BJ (cell line): ENCODE measurements around the gene ST7. TPM values are rescaled to one million over a fixed set of nuclear protein-coding genes. Genes with fewer than 3 reads are reported as not detected.

Source experiments
- CTCF ChIA-PET: fragments of 350-600 bp; formaldehyde crosslinking; extraction: SDS; loops from one replicate; lab custom pipeline; 2021; ENCODE audit warnings: antibody characterized with exemption, inconsistent platforms; lab: Yijun Ruan, JAX
- POLR2A ChIA-PET: fragments of 300-600 bp; sonication (Branson Sonifier 250); formaldehyde crosslinking; extraction: SDS; loops from one replicate; lab custom pipeline; 2021; ENCODE audit warnings: antibody characterized with exemption; lab: Charles Lee
- DNase-seq: peaks from one replicate; pipeline ENCODE4 v3.0.0-alpha.2; 2011; ENCODE audit warnings: low read depth
- H3K27me3 ChIP-seq: 2 replicates; pipeline ENCODE4 v1.6.0; 2011; ENCODE audit warnings: low read length; ENCODE audit not compliant: control insufficient read depth, insufficient read depth
- H3K36me3 ChIP-seq: 2 replicates; pipeline ENCODE4 v1.5.1; 2011; ENCODE audit warnings: low read length; ENCODE audit not compliant: control insufficient read depth, insufficient read depth
- H3K4me3 ChIP-seq: 2 replicates; pipeline ENCODE4 v1.5.1; 2011; ENCODE audit warnings: low read depth, mild to moderate bottlenecking, control low read depth, low read length
- CTCF ChIP-seq: IDR thresholded peaks from 2 replicates; pipeline ENCODE4 v1.5.1; 2011; ENCODE audit warnings: low read depth, mild to moderate bottlenecking, control low read depth, inconsistent platforms, low read length, moderate library complexity; ENCODE audit not compliant: insufficient read depth
- polyA plus RNA-seq: library from polyadenylated mRNA; depleted of rRNA; stranded (reverse); fragments of >200 nt; gene quantifications from 2 replicates; pipeline ENCODE4 v1.2.3, GENCODE V29; 2011

Gene ST7
- polyA plus RNA-seq, 1 experiment: 16.0 TPM

GRCh38 chr7:117124591-117125220, 171.4 kb downstream of the ST7 start:
- POLR2A ChIA-PET: interaction anchor here (0.7 kb wide), 1 partner anchor 116 kb away, joined by 3 read pairs; no protein-coding TSS in a partner anchor
- H3K27me3 ChIP-seq: no peaks in the 10 kb centered on the region

GRCh38 chr7:117126676-117127075, 173.4 kb downstream of the ST7 start:
- Histone ChIP-seq H3K36me3 (no peaks in the 10 kb centered on the region), H3K4me3 (no peak overlapping the region), H3K27me3 (no peaks in the 10 kb centered on the region)
- TF ChIP-seq CTCF: no peak
- no peak for DNase-seq
- ChIA-PET POLR2A (no interaction called here), CTCF (interaction anchor here (0.9 to 14.6 kb wide), 10 partner anchors 9 to 204 kb away, joined by 3 to 200 read pairs (median 4); no protein-coding TSS in a partner anchor)

More at GRCh38 chr7:117124591-117125220, 171.4 kb downstream of the ST7 start:
- H3K36me3 ChIP-seq: no peaks in the 10 kb centered on the region
- peak; percentile 66 for DNase-seq
- CTCF ChIA-PET: interaction anchor here (0.8 to 14.6 kb wide), 6 partner anchors 36 to 196 kb away, joined by 3 to 200 read pairs (median 4); no protein-coding TSS in a partner anchor
- TF ChIP-seq CTCF: no peak
- H3K4me3 ChIP-seq: no peak overlapping the region

GRCh38 chr7:117127585-117128168, 174.4 kb downstream of the ST7 start:
- Histone ChIP-seq H3K36me3 (no peaks in the 10 kb centered on the region), H3K27me3 (no peaks in the 10 kb centered on the region), H3K4me3 (no peak overlapping the region)
- CTCF ChIA-PET: interaction anchor here (0.6 to 6.8 kb wide), 26 partner anchors 9 to 918 kb away, joined by 3 to 60 read pairs (median 4); partner anchors contain the start of genes ST7 and TES
- POLR2A ChIA-PET: no interaction called here
- peak; percentile 70 for TF ChIP-seq CTCF
- peak; percentile 11 for DNase-seq

- ChIA-PET POLR2A (no interaction called here), CTCF (interaction anchor here (0.7 to 2.1 kb wide), 8 partner anchors 9 to 338 kb away, joined by 3 to 6 read pairs (median 4); no protein-coding TSS in a partner anchor)
- Histone ChIP-seq H3K27me3 (no peaks in the 10 kb centered on the region), H3K4me3 (no peak overlapping the region), H3K36me3 (no peaks in the 10 kb centered on the region)
- no peak for TF ChIP-seq CTCF
- DNase-seq: no peak
Observed at GRCh38 chr7:117129521-117129955, 176.2 kb downstream of the ST7 start.

- no peak for DNase-seq
- ChIA-PET CTCF (interaction anchor here (0.9 to 2.1 kb wide), 7 partner anchors 10 to 200 kb away, joined by 3 to 6 read pairs (median 4); no protein-coding TSS in a partner anchor), POLR2A (no interaction called here)
- Histone ChIP-seq H3K4me3 (no peak overlapping the region), H3K36me3 (no peaks in the 10 kb centered on the region), H3K27me3 (no peaks in the 10 kb centered on the region)
- TF ChIP-seq CTCF: no peak
Observed at GRCh38 chr7:117130262-117130661, 177.0 kb downstream of the ST7 start.
